ENCODE measurements around the gene MBD4.
"Not testable (repeated sequence)": the region's sequence is repeated elsewhere in the genome, so short reads cannot be mapped to it uniquely, and the experiment has no call there.

Gene MBD4

DNA sequence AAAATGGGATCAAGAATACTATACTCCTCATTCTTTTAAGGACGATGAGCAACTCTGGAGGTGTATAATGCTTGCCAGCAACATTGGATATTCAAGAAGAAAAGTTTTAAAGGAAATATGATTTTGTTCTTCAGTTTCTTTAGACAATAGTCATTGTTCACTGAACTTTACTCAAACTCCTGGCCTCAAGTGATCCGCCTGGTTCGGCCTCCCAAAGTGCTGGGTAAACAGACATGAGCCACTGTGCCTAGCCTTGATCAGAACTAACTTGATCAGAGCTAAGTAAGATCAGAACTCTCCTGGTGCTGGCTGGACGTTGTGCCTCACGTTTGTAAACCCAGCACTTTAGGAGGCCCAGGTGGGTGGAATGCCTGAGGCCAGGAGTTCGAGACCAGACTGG lies 23.9 kb downstream of the MBD4 start:
- Histone ChIP-seq H4K8ac (ENCODE audit: low read depth, low read length) (no peak overlapping the region), H3K4me1 (ENCODE audit: control insufficient read depth in 1 of 2, insufficient read depth in 2 of 2, low read length in 2 of 2) (no peaks in the 10 kb centered on the region), H2AFZ (ENCODE audit: insufficient read depth, low read length, poor library complexity) (no peak overlapping the region), H2BK12ac (ENCODE audit: low read length) (no peak overlapping the region), H3K79me2 (ENCODE audit: control insufficient read depth, insufficient read depth, low read length, poor library complexity) (no peaks in the 10 kb centered on the region), H3K18ac (ENCODE audit: low read length) (no peak overlapping the region), H3K4me2 (ENCODE audit: low read length) (no peak overlapping the region), H3K4ac (ENCODE audit: low read depth, low read length) (no peak overlapping the region), H3K14ac (ENCODE audit: low read length) (no peak overlapping the region), H3K4me3 (ENCODE audit: low read depth, low read length) (no peak overlapping the region), H3K23ac (ENCODE audit: low read length) (no peak overlapping the region), H2BK120ac (ENCODE audit: insufficient read depth, low read length, poor library complexity) (no peak overlapping the region), H2AK5ac (ENCODE audit: low read length) (no peak overlapping the region), H3K9ac (ENCODE audit: low read length) (no peak overlapping the region), H3K79me1 (ENCODE audit: low read length) (no peaks in the 10 kb centered on the region), H4K91ac (ENCODE audit: low read depth, low read length) (no peak overlapping the region), H3K27ac (ENCODE audit: low read depth, low read length) (no peak overlapping the region), H3K36me3 (ENCODE audit: control insufficient read depth in 1 of 2, insufficient read depth in 2 of 2, low read length in 2 of 2) (no peaks in the 10 kb centered on the region), H2BK5ac (ENCODE audit: low read depth, low read length, poor library complexity) (no peak overlapping the region), H3K27me3 (ENCODE audit: insufficient read depth, low read length) (no peaks in the 10 kb centered on the region), H4K12ac (ENCODE audit: low read depth, low read length) (no peak overlapping the region), H3K9me3 (ENCODE audit: insufficient read depth, low read depth, low read length) (no peaks in the 10 kb centered on the region)
- WGBS (ENCODE audit: extremely low coverage, insufficient coverage, insufficient read length) = no CpG with 5 or more reads among the region's 6 CpGs
- DNase-seq = no peak

DNA sequence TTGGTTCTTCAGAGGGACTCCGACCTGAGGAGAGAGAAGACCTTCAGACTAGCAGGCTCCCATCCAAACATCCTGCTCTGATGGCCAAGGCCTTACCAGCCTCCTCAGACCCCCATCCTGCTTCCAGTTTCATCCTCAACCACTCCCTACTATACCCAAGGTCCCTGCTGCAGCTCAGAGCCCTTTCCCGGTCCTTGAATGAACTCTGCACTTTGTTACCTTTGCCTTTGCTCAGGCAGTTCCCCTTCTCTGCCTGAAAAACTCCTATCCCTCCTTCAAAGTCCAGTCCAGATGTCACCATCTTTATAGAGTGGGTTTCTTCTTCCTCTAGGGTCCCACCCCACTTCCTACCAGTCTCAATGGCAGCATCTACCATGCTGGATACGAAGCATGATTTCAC lies 24.4 kb downstream of the MBD4 start:
- no peak overlapping the region for H4K91ac ChIP-seq (ENCODE audit: low read depth, low read length)
- no peak overlapping the region for H3K14ac ChIP-seq (ENCODE audit: low read length)
- no peak overlapping the region for H3K23ac ChIP-seq (ENCODE audit: low read length)
- H2AK5ac ChIP-seq (ENCODE audit: low read length) = no peak overlapping the region
- no peak overlapping the region for H3K18ac ChIP-seq (ENCODE audit: low read length)
- no peak overlapping the region for H2AFZ ChIP-seq (ENCODE audit: insufficient read depth, low read length, poor library complexity)
- H3K27ac ChIP-seq (ENCODE audit: low read depth, low read length) = no peak overlapping the region
- no peaks in the 10 kb centered on the region for H3K27me3 ChIP-seq (ENCODE audit: insufficient read depth, low read length)
- H3K4me3 ChIP-seq (ENCODE audit: low read depth, low read length) = no peak overlapping the region
- no peak overlapping the region for H4K12ac ChIP-seq (ENCODE audit: low read depth, low read length)
- no peak overlapping the region for H2BK120ac ChIP-seq (ENCODE audit: insufficient read depth, low read length, poor library complexity)
- H3K4ac ChIP-seq (ENCODE audit: low read depth, low read length) = no peak overlapping the region
- no peak overlapping the region for H3K9ac ChIP-seq (ENCODE audit: low read length)
- no peak overlapping the region for H4K8ac ChIP-seq (ENCODE audit: low read depth, low read length)
- no peaks in the 10 kb centered on the region for H3K4me1 ChIP-seq (ENCODE audit: control insufficient read depth in 1 of 2, insufficient read depth in 2 of 2, low read length in 2 of 2)
- H3K79me1 ChIP-seq (ENCODE audit: low read length) = no peaks in the 10 kb centered on the region
- no peaks in the 10 kb centered on the region for H3K9me3 ChIP-seq (ENCODE audit: insufficient read depth, low read depth, low read length)
- no peaks in the 10 kb centered on the region for H3K36me3 ChIP-seq (ENCODE audit: control insufficient read depth in 1 of 2, insufficient read depth in 2 of 2, low read length in 2 of 2)
- DNase-seq = no peak
- no peak overlapping the region for H2BK5ac ChIP-seq (ENCODE audit: low read depth, low read length, poor library complexity)
- no peaks in the 10 kb centered on the region for H3K79me2 ChIP-seq (ENCODE audit: control insufficient read depth, insufficient read depth, low read length, poor library complexity)
- no CpG with 5 or more reads among the region's 3 CpGs for WGBS (ENCODE audit: extremely low coverage, insufficient coverage, insufficient read length)
- no peak overlapping the region for H2BK12ac ChIP-seq (ENCODE audit: low read length)
- no peak overlapping the region for H3K4me2 ChIP-seq (ENCODE audit: low read length)

DNA sequence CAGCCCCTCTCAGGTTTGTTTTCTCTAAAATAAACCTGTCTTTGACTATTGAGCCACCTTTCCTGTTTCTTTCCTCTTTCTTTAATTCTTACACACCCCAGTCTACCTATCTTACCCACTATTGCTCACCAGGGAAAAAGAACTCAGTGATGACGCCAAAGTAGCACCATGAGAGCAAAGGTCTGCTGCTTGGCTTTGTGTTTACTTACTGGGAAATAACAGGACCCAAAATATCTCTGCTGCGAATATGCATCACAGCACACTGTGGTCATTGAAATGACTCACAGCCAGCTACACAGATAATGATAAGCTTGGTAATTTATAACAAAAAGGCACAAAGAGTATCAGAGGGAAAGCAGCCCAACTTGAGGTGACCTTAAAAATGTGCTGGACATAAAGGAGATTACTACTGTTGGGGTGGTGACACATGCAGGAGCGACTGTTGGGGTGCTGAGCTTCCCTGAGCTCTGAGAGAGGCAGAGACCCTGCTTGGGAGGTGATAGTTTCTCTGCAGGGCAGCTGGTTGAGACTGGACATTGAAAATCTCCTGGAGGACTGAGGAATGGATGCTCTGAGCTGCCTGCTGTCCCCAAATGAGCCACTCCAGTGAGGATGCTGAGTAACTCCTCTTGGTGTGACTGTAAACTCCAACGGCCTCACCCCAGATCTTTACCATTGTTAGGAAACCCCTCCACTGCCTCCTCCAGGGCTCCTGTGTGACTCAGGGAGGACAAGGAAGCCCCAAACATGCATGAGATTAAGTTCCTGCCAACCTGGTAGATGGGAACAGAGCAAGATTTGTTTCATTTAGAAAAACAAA lies 25.9 kb downstream of the MBD4 start:
- Histone ChIP-seq H3K18ac (ENCODE audit: low read length) (no peak overlapping the region), H3K9ac (ENCODE audit: low read length) (no peak overlapping the region), H3K14ac (ENCODE audit: low read length) (no peak overlapping the region), H3K27me3 (ENCODE audit: insufficient read depth, low read length) (no peaks in the 10 kb centered on the region), H3K4me1 (ENCODE audit: control insufficient read depth in 1 of 2, insufficient read depth in 2 of 2, low read length in 2 of 2) (no peaks in the 10 kb centered on the region), H3K79me1 (ENCODE audit: low read length) (no peaks in the 10 kb centered on the region), H3K36me3 (ENCODE audit: control insufficient read depth in 1 of 2, insufficient read depth in 2 of 2, low read length in 2 of 2) (no peaks in the 10 kb centered on the region), H3K4me2 (ENCODE audit: low read length) (no peak overlapping the region), H3K9me3 (ENCODE audit: insufficient read depth, low read depth, low read length) (no peaks in the 10 kb centered on the region), H3K4me3 (ENCODE audit: low read depth, low read length) (no peak overlapping the region), H4K12ac (ENCODE audit: low read depth, low read length) (no peak overlapping the region), H3K27ac (ENCODE audit: low read depth, low read length) (no peak overlapping the region), H4K91ac (ENCODE audit: low read depth, low read length) (no peak overlapping the region), H2BK5ac (ENCODE audit: low read depth, low read length, poor library complexity) (no peak overlapping the region), H2AK5ac (ENCODE audit: low read length) (no peak overlapping the region), H2AFZ (ENCODE audit: insufficient read depth, low read length, poor library complexity) (no peak overlapping the region), H2BK120ac (ENCODE audit: insufficient read depth, low read length, poor library complexity) (no peak overlapping the region), H3K79me2 (ENCODE audit: control insufficient read depth, insufficient read depth, low read length, poor library complexity) (no peaks in the 10 kb centered on the region), H3K4ac (ENCODE audit: low read depth, low read length) (no peak overlapping the region), H2BK12ac (ENCODE audit: low read length) (no peak overlapping the region), H3K23ac (ENCODE audit: low read length) (no peak overlapping the region), H4K8ac (ENCODE audit: low read depth, low read length) (no peak overlapping the region)
- no CpG with 5 or more reads among the region's 4 CpGs for WGBS (ENCODE audit: extremely low coverage, insufficient coverage, insufficient read length)
- DNase-seq = no peak

DNA sequence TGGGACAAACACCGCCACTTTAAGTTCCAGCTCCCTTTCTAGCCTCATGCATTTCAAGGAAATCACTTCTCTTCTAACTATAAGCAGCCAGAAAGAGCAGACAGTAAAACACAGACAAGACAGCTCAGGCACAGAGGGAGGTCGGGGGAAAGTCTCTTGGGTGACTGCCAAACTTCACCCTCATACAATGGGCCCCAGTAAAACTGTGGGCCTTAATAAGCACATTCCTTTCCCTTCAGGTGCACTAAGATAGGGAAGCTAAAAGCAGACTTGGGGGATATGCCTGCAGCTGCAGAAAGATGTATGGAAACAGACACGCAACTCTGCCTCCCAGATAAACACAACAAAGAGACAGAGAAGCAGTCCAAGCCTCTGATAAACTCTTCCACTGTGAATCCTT lies 26.5 kb downstream of the MBD4 start:
- H3K79me1 ChIP-seq (ENCODE audit: low read length); H3K18ac ChIP-seq (ENCODE audit: low read length); H3K9ac ChIP-seq (ENCODE audit: low read length); H3K36me3 ChIP-seq (ENCODE audit: control insufficient read depth in 1 of 2, insufficient read depth in 2 of 2, low read length in 2 of 2); H3K27me3 ChIP-seq (ENCODE audit: insufficient read depth, low read length); H2AFZ ChIP-seq (ENCODE audit: insufficient read depth, low read length, poor library complexity); H3K4me3 ChIP-seq (ENCODE audit: low read depth, low read length); H3K4ac ChIP-seq (ENCODE audit: low read depth, low read length); DNase-seq; H2BK5ac ChIP-seq (ENCODE audit: low read depth, low read length, poor library complexity); H4K91ac ChIP-seq (ENCODE audit: low read depth, low read length); H3K27ac ChIP-seq (ENCODE audit: low read depth, low read length); H2BK120ac ChIP-seq (ENCODE audit: insufficient read depth, low read length, poor library complexity); H4K8ac ChIP-seq (ENCODE audit: low read depth, low read length); H2AK5ac ChIP-seq (ENCODE audit: low read length); H3K4me1 ChIP-seq (ENCODE audit: control insufficient read depth in 1 of 2, insufficient read depth in 2 of 2, low read length in 2 of 2); H3K4me2 ChIP-seq (ENCODE audit: low read length); H2BK12ac ChIP-seq (ENCODE audit: low read length); H3K14ac ChIP-seq (ENCODE audit: low read length); H3K23ac ChIP-seq (ENCODE audit: low read length); H4K12ac ChIP-seq (ENCODE audit: low read depth, low read length); H3K79me2 ChIP-seq (ENCODE audit: control insufficient read depth, insufficient read depth, low read length, poor library complexity); H3K9me3 ChIP-seq (ENCODE audit: insufficient read depth, low read depth, low read length): not testable (repeated sequence)
- no CpG with 5 or more reads among the region's 3 CpGs for WGBS (ENCODE audit: extremely low coverage, insufficient coverage, insufficient read length)

All from trophoblast cell (in vitro differentiated cells and primary cell).